ENCODE results near the gene CEP72. TPM values are rescaled to one million over a fixed set of nuclear protein-coding genes. Genes with fewer than 3 reads are reported as not detected.

The CEP72 gene
- total RNA-seq, 1 donor = 5.2 TPM

DNA sequence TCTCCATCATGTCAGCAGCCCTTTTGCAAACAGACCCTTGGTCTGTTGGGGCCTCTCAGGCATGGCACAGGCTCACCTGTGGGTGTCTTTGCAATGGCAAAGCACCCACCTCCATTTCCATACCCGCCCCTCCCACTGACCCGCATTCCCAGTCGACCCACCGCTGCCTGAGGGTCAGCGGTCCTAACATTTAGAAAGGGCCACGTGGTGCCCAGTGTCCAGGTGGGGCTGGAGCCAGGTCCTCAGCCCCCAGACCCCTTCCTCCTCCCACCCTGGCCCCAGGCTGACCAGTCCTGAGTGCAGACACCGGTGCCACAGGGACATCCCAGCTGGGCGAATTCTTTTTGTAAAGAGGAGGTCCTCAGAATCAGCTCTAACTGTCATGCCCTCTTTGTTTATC lies 43.3 kb upstream of the CEP72 start:
- no peak for DNase-seq (ENCODE audit: low read depth)
- TF ChIP-seq, protein P1, sequence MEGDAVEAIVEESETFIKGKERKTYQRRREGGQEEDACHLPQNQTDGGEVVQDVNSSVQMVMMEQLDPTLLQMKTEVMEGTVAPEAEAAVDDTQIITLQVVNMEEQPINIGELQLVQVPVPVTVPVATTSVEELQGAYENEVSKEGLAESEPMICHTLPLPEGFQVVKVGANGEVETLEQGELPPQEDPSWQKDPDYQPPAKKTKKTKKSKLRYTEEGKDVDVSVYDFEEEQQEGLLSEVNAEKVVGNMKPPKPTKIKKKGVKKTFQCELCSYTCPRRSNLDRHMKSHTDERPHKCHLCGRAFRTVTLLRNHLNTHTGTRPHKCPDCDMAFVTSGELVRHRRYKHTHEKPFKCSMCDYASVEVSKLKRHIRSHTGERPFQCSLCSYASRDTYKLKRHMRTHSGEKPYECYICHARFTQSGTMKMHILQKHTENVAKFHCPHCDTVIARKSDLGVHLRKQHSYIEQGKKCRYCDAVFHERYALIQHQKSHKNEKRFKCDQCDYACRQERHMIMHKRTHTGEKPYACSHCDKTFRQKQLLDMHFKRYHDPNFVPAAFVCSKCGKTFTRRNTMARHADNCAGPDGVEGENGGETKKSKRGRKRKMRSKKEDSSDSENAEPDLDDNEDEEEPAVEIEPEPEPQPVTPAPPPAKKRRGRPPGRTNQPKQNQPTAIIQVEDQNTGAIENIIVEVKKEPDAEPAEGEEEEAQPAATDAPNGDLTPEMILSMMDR (IDR thresholded peaks at IDR 0.05; ENCODE audit: insufficient read depth, low read depth, low read length) = no peak

DNA sequence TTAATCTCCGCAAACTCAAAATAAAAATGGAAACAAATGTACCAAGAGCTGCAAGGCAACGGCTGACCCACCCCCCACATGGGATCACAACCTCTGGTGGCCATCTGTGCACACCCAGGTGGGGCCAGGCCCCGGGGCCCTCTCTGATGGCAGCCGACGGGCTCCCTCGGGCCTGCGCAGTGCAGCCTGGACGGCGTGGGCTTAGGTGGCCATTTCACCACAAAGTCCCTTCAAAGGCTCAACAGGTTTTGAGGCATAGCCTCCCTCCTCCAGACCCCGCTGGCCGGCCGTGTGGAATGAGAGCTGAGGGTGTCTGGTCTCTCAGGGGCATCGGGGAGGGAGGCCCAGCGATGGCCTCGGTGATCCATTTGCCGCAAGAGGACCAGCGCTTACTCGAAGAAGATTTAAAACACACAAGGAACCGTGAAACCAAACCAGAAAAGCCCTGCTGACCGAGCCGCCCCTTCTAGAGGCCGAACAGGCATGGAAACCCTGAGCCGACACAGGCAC lies 42.7 kb upstream of the CEP72 start:
- H3K4me3 ChIP-seq (ENCODE audit: low read depth, low read length) = no peak overlapping the region
- DNase-seq (ENCODE audit: low read depth) = no peak
- TF ChIP-seq, protein P1 (IDR thresholded peaks at IDR 0.05; ENCODE audit: insufficient read depth, low read depth, low read length) = no peak

More for the DNA sequence above, 43.3 kb upstream of the CEP72 start:
- H3K4me3 ChIP-seq (ENCODE audit: low read depth, low read length) = no peak overlapping the region

DNA sequence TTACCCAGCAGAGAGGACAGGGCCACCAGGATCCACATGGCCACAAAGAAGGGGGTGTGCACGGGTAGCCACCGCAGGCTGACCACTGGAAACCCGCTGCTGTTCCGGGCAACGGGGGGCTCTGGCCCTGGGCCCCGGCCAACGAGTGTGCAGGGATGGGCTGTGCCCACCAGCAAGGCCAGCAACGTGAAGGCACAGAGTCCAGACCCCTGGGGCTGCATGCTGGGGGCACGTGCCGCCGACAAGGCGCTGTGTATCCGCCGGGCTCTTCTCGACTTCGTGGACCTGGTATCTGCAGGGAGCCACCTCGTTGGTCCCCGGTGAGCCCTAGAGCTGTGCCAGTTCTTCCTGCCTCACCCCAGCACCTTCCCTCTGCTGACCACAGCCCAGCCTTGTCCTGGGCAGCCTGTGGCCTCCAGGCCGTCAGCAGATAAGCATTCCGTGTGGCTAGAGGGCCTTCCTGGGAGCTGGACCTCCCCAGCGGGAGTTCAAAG lies 42.2 kb upstream of the CEP72 start:
- no peak overlapping the region for H3K4me3 ChIP-seq (ENCODE audit: low read depth, low read length)
- TF ChIP-seq, protein P1 (IDR thresholded peaks at IDR 0.05; ENCODE audit: insufficient read depth, low read depth, low read length) = no peak
- no peak for DNase-seq (ENCODE audit: low read depth)

DNA sequence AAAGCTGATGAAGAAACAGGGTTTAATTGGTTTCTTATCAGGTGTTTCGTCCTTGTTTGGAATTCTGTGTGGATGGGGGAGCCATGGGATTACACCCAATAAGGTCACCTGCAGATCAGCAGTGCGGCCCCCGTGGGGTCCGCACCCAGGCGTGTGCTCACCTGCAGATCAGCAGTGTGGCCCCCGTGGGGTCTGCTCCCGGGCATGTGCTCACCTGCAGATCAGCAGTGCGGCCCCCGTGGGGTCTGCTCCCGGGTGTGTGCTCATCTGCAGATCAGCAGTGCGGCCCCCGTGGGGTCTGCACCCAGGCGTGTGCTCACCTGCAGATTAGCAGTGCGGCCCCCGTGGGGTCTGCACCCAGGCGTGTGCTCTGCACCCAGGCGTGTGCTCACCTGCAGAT lies 41.7 kb upstream of the CEP72 start:
- TF ChIP-seq, protein P1 (IDR thresholded peaks at IDR 0.05; ENCODE audit: insufficient read depth, low read depth, low read length) = no peak
- DNase-seq (ENCODE audit: low read depth) = no peak

DNA sequence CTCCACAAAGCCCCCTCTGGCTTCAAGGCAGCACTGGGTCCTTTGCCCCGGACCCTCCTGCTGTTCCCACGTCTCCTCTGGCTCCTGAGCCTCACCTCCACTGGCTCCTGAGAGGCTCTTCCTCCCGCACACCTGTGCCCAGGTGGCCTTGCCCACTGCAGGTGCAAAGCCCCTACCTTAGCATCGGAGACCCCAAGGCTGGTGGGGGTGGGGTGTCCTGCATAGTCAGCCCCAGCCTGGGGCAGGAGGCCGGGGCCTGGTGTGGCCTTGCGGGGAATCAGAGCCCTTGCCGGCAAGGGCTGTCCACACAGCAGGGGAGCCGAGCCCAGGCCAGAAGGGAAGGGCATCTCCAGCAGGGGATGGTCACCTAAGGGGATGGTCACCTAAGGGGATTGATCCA lies 41.3 kb upstream of the CEP72 start:
- TF ChIP-seq, protein P1 (IDR thresholded peaks at IDR 0.05; ENCODE audit: insufficient read depth, low read depth, low read length) = no peak
- H3K4me3 ChIP-seq (ENCODE audit: low read depth, low read length) = no peak overlapping the region
- DNase-seq (ENCODE audit: low read depth) = no peak

More for the DNA sequence above, 41.7 kb upstream of the CEP72 start:
- no peak overlapping the region for H3K4me3 ChIP-seq (ENCODE audit: low read depth, low read length)

DNA sequence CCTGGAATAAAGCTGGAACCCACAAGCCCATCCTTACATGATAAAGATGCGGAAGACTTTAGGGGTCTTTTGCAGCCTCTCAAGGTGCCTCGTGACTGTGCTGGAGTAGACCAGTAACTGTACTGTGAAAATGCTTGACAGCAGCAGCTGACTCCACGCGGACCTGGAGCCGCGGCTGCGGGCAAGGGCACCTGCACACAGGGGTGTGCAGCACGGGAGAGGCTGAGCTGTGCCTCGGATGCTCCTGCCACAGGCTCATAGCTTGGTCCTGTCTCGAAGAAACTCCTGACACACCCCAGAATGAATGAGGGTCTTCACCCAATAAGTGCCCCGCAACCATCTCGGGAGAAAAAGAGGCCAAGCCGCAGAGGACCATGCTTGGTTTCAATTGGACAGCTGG lies 40.3 kb upstream of the CEP72 start:
- DNase-seq (ENCODE audit: low read depth) = no peak
- H3K4me3 ChIP-seq (ENCODE audit: low read depth, low read length) = no peak overlapping the region
- TF ChIP-seq, protein P1 (IDR thresholded peaks at IDR 0.05; ENCODE audit: insufficient read depth, low read depth, low read length) = no peak

All from fibroblast of villous mesenchyme (primary cell).